H9 (cell line): ENCODE results near the gene ESRRB. TPM values are rescaled to one million over a fixed set of nuclear protein-coding genes. Genes with fewer than 3 reads are reported as not detected.

Experiments used
- DNase-seq: peaks from one replicate; pipeline ENCODE4 v3.0.0-alpha.2; 2017
- H2AFZ ChIP-seq: one replicate; pipeline ENCODE4 v1.6.1; 2013; ENCODE audit warnings: mild to moderate bottlenecking, low read length, control low read depth, moderate library complexity
- H2AK5ac ChIP-seq: 2 replicates; pipeline ENCODE4 v1.6.1; 2013; ENCODE audit warnings: low read length, control low read depth, mixed read lengths; ENCODE audit not compliant: insufficient read length
- H2BK120ac ChIP-seq: one replicate; pipeline ENCODE4 v1.6.1; 2013; ENCODE audit warnings: low read depth, mild to moderate bottlenecking, low read length, control low read depth, inconsistent platforms; ENCODE audit not compliant: poor library complexity, severe bottlenecking
- H2BK12ac ChIP-seq: 2 replicates; pipeline ENCODE4 v1.6.1; 2013; ENCODE audit warnings: low read length, control low read depth, mixed read lengths, low read depth; ENCODE audit not compliant: insufficient read length
- H2BK15ac ChIP-seq: 2 replicates; pipeline ENCODE4 v1.6.1; 2013; ENCODE audit warnings: low read depth, low read length, control low read depth
- H2BK20ac ChIP-seq: one replicate; pipeline ENCODE4 v1.6.1; 2013; ENCODE audit warnings: low read depth, mild to moderate bottlenecking, low read length, control low read depth, inconsistent platforms; ENCODE audit not compliant: poor library complexity, severe bottlenecking
- H2BK5ac ChIP-seq: 2 replicates; pipeline ENCODE4 v1.6.1; 2013; ENCODE audit warnings: low read length, control low read depth, mixed read lengths; ENCODE audit not compliant: insufficient read length
- H3K14ac ChIP-seq: 2 replicates; pipeline ENCODE4 v1.6.1; 2013; ENCODE audit warnings: low read length, control low read depth; ENCODE audit not compliant: insufficient read depth
- H3K18ac ChIP-seq: 2 replicates; pipeline ENCODE4 v1.6.1; 2013; ENCODE audit warnings: low read depth, mild to moderate bottlenecking, mixed read lengths, low read length, control low read depth; ENCODE audit not compliant: insufficient read length
- H3K23ac ChIP-seq: 2 replicates; pipeline ENCODE4 v1.6.1; 2013; ENCODE audit warnings: low read length, control low read depth, mixed read lengths, low read depth; ENCODE audit not compliant: insufficient read length
- H3K23me2 ChIP-seq: 2 replicates; pipeline ENCODE4 v1.6.1; 2013; ENCODE audit warnings: low read depth, mild to moderate bottlenecking, mixed read lengths, low read length, control low read depth; ENCODE audit not compliant: insufficient read length, poor library complexity, severe bottlenecking
- H3K27ac ChIP-seq: 2 replicates; pipeline ENCODE4 v1.5.1; 2013; ENCODE audit warnings: low read length, control low read depth, mixed read lengths, low read depth; ENCODE audit not compliant: insufficient read length
- H3K27me3 ChIP-seq: 2 replicates; pipeline ENCODE4 v1.6.1; 2013; ENCODE audit warnings: low read length, control low read depth, inconsistent platforms; ENCODE audit not compliant: insufficient read depth
- H3K4ac ChIP-seq: 2 replicates; pipeline ENCODE4 v1.6.1; 2013; ENCODE audit warnings: low read depth, mild to moderate bottlenecking, control low read depth, inconsistent platforms, low read length, moderate library complexity
- H3K4me1 ChIP-seq: 2 replicates; pipeline ENCODE4 v1.6.1; 2013; ENCODE audit warnings: low read length, control low read depth, inconsistent platforms; ENCODE audit not compliant: insufficient read depth
- H3K4me2 ChIP-seq: 2 replicates; pipeline ENCODE4 v1.6.1; 2013; ENCODE audit warnings: low read length, control low read depth, mixed read lengths; ENCODE audit not compliant: insufficient read length, insufficient read depth
- H3K56ac ChIP-seq: 2 replicates; pipeline ENCODE4 v1.6.1; 2013; ENCODE audit warnings: low read depth, mild to moderate bottlenecking, mixed read lengths, low read length, control low read depth; ENCODE audit not compliant: insufficient read length
- H3K79me1 ChIP-seq: 2 replicates; pipeline ENCODE4 v1.6.1; 2013; ENCODE audit warnings: low read depth, mild to moderate bottlenecking, moderate library complexity, low read length, control low read depth, inconsistent platforms; ENCODE audit not compliant: insufficient read depth, poor library complexity, severe bottlenecking
- H3K79me2 ChIP-seq: 2 replicates; pipeline ENCODE4 v1.6.1; 2013; ENCODE audit warnings: low read length, control low read depth, inconsistent platforms; ENCODE audit not compliant: insufficient read depth
- H3K9ac ChIP-seq: 2 replicates; pipeline ENCODE4 v1.6.1; 2013; ENCODE audit warnings: low read length, control low read depth, mixed read lengths; ENCODE audit not compliant: insufficient read length; ENCODE audit errors: extremely low read depth
- H3K9me3 ChIP-seq: one replicate; pipeline ENCODE4 v1.6.1; 2013; ENCODE audit warnings: low read depth, low read length, inconsistent platforms; ENCODE audit not compliant: control insufficient read depth
- H3T11ph ChIP-seq: one replicate; pipeline ENCODE4 v1.6.1; 2013; ENCODE audit warnings: mild to moderate bottlenecking, low read length, control low read depth, inconsistent platforms
- H4K20me1 ChIP-seq: one replicate; pipeline ENCODE4 v1.6.1; 2013; ENCODE audit not compliant: control insufficient read depth, insufficient read length, insufficient read depth
- H4K5ac ChIP-seq: 2 replicates; pipeline ENCODE4 v1.6.1; 2013; ENCODE audit warnings: low read depth, mild to moderate bottlenecking, mixed read lengths, low read length, control low read depth; ENCODE audit not compliant: insufficient read length
- H4K8ac ChIP-seq: replicated peaks from 2 replicates; pipeline ENCODE4 v1.6.1; 2013; ENCODE audit warnings: low read length, control low read depth, mixed read lengths, low read depth; ENCODE audit not compliant: insufficient read length
- H4K91ac ChIP-seq: 2 replicates; pipeline ENCODE4 v1.6.1; 2013; ENCODE audit warnings: low read depth, mild to moderate bottlenecking, moderate library complexity, mixed read lengths, low read length, control low read depth; ENCODE audit not compliant: insufficient read length
- H3K27ac Mint-ChIP-seq, 3 experiments: 2 replicates in 2 of 3; 3 replicates in 1 of 3; pipeline ENCODE4 v1.8.0; 2020 to 2021; ENCODE audit warnings: mixed read lengths in 3 of 3, mild to moderate bottlenecking in 1 of 3, moderate library complexity in 1 of 3
- H3K27me3 Mint-ChIP-seq: 2 replicates; pipeline ENCODE4 v1.8.0; 2021; ENCODE audit warnings: low read depth, mild to moderate bottlenecking, moderate library complexity, mixed read lengths
- H3K36me3 Mint-ChIP-seq, 3 experiments: 2 replicates in 2 of 3; 3 replicates in 1 of 3; pipeline ENCODE4 v1.8.0; 2020 to 2021; ENCODE audit warnings: low read depth in 3 of 3, mixed read lengths in 3 of 3; ENCODE audit not compliant: insufficient read depth in 1 of 3
- H3K4me1 Mint-ChIP-seq, 2 experiments: 2 replicates each; pipeline ENCODE4 v1.8.0; 2020; ENCODE audit warnings: mixed read lengths in 2 of 2
- H3K4me3 Mint-ChIP-seq, 2 experiments: 2 replicates in 1 of 2; 3 replicates in 1 of 2; pipeline ENCODE4 v1.8.0; 2020 to 2021; ENCODE audit warnings: mild to moderate bottlenecking in 2 of 2, mixed read lengths in 2 of 2, moderate library complexity in 1 of 2
- H3K9me3 Mint-ChIP-seq, 2 experiments: 2 replicates in 1 of 2; 3 replicates in 1 of 2; pipeline ENCODE4 v1.8.0; 2020; ENCODE audit warnings: mild to moderate bottlenecking in 2 of 2, mixed read lengths in 2 of 2, moderate library complexity in 1 of 2
- WGBS: extraction: QIAGEN DNeasy Blood & Tissue Kit; methylation state at CpG from one replicate; pipeline ENCODE4 v1.1.7; 2013; ENCODE audit warnings: missing lambda C conversion rate, low lambda C conversion rate, mixed read lengths; ENCODE audit not compliant: insufficient read length; ENCODE audit errors: extremely low coverage; 5-methylcytosine and 5-hydroxymethylcytosine counted together
- total RNA-seq: library from RNA; stranded (reverse); gene quantifications from 2 replicates; pipeline ENCODE4 v1.2.1, GENCODE V29; 2021
- TF ChIP-seq, protein P1 (sequence below): fragments of 200-600 bp; sonication (generic); conservative IDR thresholded peaks from 3 replicates; pipeline ENCODE4 v1.8.0; 2021; ENCODE audit warnings: antibody characterized with exemption, mild to moderate bottlenecking

Gene ESRRB
- total RNA-seq, 1 experiment from 2014 or later = 0.11 TPM

DNA sequence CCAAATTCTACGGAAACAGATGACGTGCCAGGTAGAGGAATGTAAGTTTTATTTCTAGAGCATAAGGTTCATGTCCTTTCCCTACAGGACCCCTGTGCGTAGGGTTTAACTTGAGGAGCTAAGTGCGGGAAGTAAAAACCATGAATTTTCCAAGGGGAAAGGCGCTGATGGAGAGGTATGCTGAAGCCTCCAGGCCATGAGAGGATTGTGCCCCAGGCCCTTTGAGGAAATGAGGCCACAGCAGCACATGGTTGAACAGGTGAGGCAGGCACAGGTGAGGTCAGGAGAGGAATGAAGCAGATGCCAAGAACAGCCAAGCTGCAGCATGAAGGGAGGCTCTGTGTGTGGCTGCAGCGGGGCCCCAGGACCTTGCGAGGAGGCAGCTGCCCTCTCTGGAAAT is 14.7 kb downstream of the ESRRB start:
- Histone ChIP-seq H3K14ac (no peak overlapping the region), H3K23me2 (no peaks in the 10 kb centered on the region), H3K79me2 (no peaks in the 10 kb centered on the region), H2AK5ac (no peak overlapping the region), H3K9ac (no peak overlapping the region), H4K5ac (no peak overlapping the region), H3K4me2 (no peak overlapping the region), H2BK120ac (no peak overlapping the region), H4K8ac (no peak overlapping the region), H4K91ac (no peak overlapping the region), H2BK15ac (no peak overlapping the region), H3K23ac (no peak overlapping the region), H3K27me3 (no peaks in the 10 kb centered on the region), H3K56ac (no peak overlapping the region), H4K20me1 (no peaks in the 10 kb centered on the region), H2AFZ (no peak overlapping the region), H3K4me1 (0 out of 2 replicates have a peak, but pooled peaks cover 2% of the 10 kb centered on the region), H3K79me1 (no peaks in the 10 kb centered on the region), H2BK12ac (no peak overlapping the region), H3K4ac (no peak overlapping the region), H2BK20ac (no peak overlapping the region), H3T11ph (no peak overlapping the region), H3K18ac (no peak overlapping the region), H3K27ac (no peak overlapping the region), H3K9me3 (no peaks in the 10 kb centered on the region), H2BK5ac (no peak overlapping the region)
- H3K4me3 Mint-ChIP-seq = no peak overlapping the region
- no peaks in the 10 kb centered on the region; a peak in 1 of 5 replicates for H3K9me3 Mint-ChIP-seq
- peaks cover 7% of the 10 kb centered on the region for H3K27me3 Mint-ChIP-seq
- DNase-seq = no peak
- H3K36me3 Mint-ChIP-seq = no peaks in the 10 kb centered on the region
- no CpG with 5 or more reads among the region's 7 CpGs for WGBS
- no peak overlapping the region for H3K27ac Mint-ChIP-seq
- TF ChIP-seq, protein P1, sequence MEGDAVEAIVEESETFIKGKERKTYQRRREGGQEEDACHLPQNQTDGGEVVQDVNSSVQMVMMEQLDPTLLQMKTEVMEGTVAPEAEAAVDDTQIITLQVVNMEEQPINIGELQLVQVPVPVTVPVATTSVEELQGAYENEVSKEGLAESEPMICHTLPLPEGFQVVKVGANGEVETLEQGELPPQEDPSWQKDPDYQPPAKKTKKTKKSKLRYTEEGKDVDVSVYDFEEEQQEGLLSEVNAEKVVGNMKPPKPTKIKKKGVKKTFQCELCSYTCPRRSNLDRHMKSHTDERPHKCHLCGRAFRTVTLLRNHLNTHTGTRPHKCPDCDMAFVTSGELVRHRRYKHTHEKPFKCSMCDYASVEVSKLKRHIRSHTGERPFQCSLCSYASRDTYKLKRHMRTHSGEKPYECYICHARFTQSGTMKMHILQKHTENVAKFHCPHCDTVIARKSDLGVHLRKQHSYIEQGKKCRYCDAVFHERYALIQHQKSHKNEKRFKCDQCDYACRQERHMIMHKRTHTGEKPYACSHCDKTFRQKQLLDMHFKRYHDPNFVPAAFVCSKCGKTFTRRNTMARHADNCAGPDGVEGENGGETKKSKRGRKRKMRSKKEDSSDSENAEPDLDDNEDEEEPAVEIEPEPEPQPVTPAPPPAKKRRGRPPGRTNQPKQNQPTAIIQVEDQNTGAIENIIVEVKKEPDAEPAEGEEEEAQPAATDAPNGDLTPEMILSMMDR = no peak
- H3K4me1 Mint-ChIP-seq = peaks cover 0 to 23% of the 10 kb centered on the region in 2 experiments; a peak in 3 of 4 replicates
